Smooth muscle cell (in vitro differentiated cells): Measurements from ENCODE around the gene C14orf132. TPM values are rescaled to one million over a fixed set of nuclear protein-coding genes. Genes with fewer than 3 reads are reported as not detected.
A peak's percentile ranks its signal among the peaks of the same experiment; 100 is the strongest.

ENCODE experiments used
- DNase-seq: peaks from one replicate; lab custom pipeline; 2025; ENCODE audit not compliant: unreplicated experiment; lab: John Stamatoyannopoulos, UW
- H2AFZ ChIP-seq: fragments of 200-600 bp; sonication (generic); 2 replicates; pipeline ENCODE4 v1.6.0; 2016; ENCODE audit warnings: antibody characterized with exemption, low read depth, mild to moderate bottlenecking
- H3F3A ChIP-seq: fragments of 200-600 bp; sonication (generic); 2 replicates; pipeline ENCODE4 v1.6.0; 2017; ENCODE audit warnings: antibody characterized with exemption, low read depth
- H3K27ac ChIP-seq: fragments of 200-600 bp; sonication (generic); 2 replicates; pipeline ENCODE4 v1.5.1; 2016; ENCODE audit warnings: low read depth, mild to moderate bottlenecking
- H3K27me3 ChIP-seq: fragments of 200-600 bp; sonication (generic); 2 replicates; pipeline ENCODE4 v1.6.1; 2016; ENCODE audit warnings: low read depth, mild to moderate bottlenecking
- H3K36me3 ChIP-seq: fragments of 200-600 bp; sonication (generic); 2 replicates; pipeline ENCODE4 v1.5.1; 2016; ENCODE audit warnings: low read depth
- H3K4me1 ChIP-seq: fragments of 200-600 bp; sonication (generic); 2 replicates; pipeline ENCODE4 v1.5.1; 2016; ENCODE audit warnings: low read depth
- H3K4me2 ChIP-seq: fragments of 200-600 bp; sonication (generic); 2 replicates; pipeline ENCODE4 v1.6.0; 2016; ENCODE audit warnings: mild to moderate bottlenecking
- H3K4me3 ChIP-seq: fragments of 200-600 bp; sonication (generic); 2 replicates; pipeline ENCODE4 v1.5.1; 2016; ENCODE audit warnings: mild to moderate bottlenecking
- H3K79me2 ChIP-seq: fragments of 200-600 bp; sonication (generic); 2 replicates; pipeline ENCODE4 v1.6.0; 2016; ENCODE audit warnings: low read depth, mild to moderate bottlenecking
- H3K9ac ChIP-seq: fragments of 200-600 bp; sonication (generic); 2 replicates; pipeline ENCODE4 v1.6.0; 2016; ENCODE audit warnings: low read depth
- H3K9me3 ChIP-seq: fragments of 200-600 bp; sonication (generic); replicated peaks from 2 replicates; pipeline ENCODE4 v1.5.1; 2016; ENCODE audit warnings: low read depth
- H4K20me1 ChIP-seq: fragments of 200-600 bp; sonication (generic); 2 replicates; pipeline ENCODE4 v1.6.0; 2016; ENCODE audit warnings: low read depth
- CTCF ChIP-seq: fragments of 200-600 bp; sonication (generic); IDR thresholded peaks from 2 replicates; pipeline ENCODE4 v1.5.1; 2017; ENCODE audit warnings: borderline replicate concordance, mild to moderate bottlenecking, antibody characterized with exemption; ENCODE audit not compliant: insufficient read depth, poor library complexity, severe bottlenecking
- WGBS: methylation state at CpG from one replicate; pipeline ENCODE4 v1.1.7; 2016; ENCODE audit warnings: low lambda C conversion rate; 5-methylcytosine and 5-hydroxymethylcytosine counted together
- polyA plus RNA-seq: library from polyadenylated mRNA; unstranded; fragments of >200 nt; fragmentation: Nextera tagmentation; extraction: Ambion mirVana; gene quantifications from 2 replicates; pipeline ENCODE4 v1.2.1, GENCODE V29; 2016
- total RNA-seq: library from RNA; depleted of rRNA; stranded (reverse); fragments of >200 nt; gene quantifications from 2 replicates; pipeline ENCODE4 v1.2.3, GENCODE V29; 2014

C14orf132 gene
- total and polyA plus RNA-seq, 2 experiments from 2014 or later = 35.5 to 38.0 TPM

- no peaks in the 10 kb centered on the region for H3K27me3 ChIP-seq
- H3K4me3 ChIP-seq = no peak overlapping the region
- no peaks in the 10 kb centered on the region for H3K36me3 ChIP-seq
- H3K4me1 ChIP-seq = peaks cover 3% of the 10 kb centered on the region
- no peak for TF ChIP-seq CTCF
- no peaks in the 10 kb centered on the region for H3K9me3 ChIP-seq
- DNase-seq = peak; percentile 56
- H3K79me2 ChIP-seq = no peaks in the 10 kb centered on the region
- no peak overlapping the region for H2AFZ ChIP-seq
- WGBS = 44% methylated on average over 16 of the region's 16 CpGs
- no peaks in the 10 kb centered on the region for H4K20me1 ChIP-seq
- no peak overlapping the region for H3K9ac ChIP-seq
- no peaks in the 10 kb centered on the region for H3F3A ChIP-seq
- peak overlapping the region; percentile 57 for H3K4me2 ChIP-seq
- H3K27ac ChIP-seq = peak overlapping the region; percentile 62
Observed at GRCh38 chr14:96095581-96096476, 56.7 kb downstream of the C14orf132 start.

GRCh38 chr14:96096639-96097610, 57.8 kb downstream of the C14orf132 start:
- no peaks in the 10 kb centered on the region for H3K79me2 ChIP-seq

GRCh38 chr14:96097752-96098151, 58.6 kb downstream of the C14orf132 start:
- Histone ChIP-seq H3K4me1 (peaks cover 5% of the 10 kb centered on the region), H3F3A (no peaks in the 10 kb centered on the region), H3K36me3 (no peaks in the 10 kb centered on the region), H2AFZ (no peak overlapping the region), H3K4me3 (no peak overlapping the region), H3K79me2 (no peaks in the 10 kb centered on the region), H4K20me1 (no peaks in the 10 kb centered on the region), H3K9me3 (no peaks in the 10 kb centered on the region), H3K27me3 (no peaks in the 10 kb centered on the region), H3K27ac (no peak overlapping the region), H3K4me2 (no peak overlapping the region), H3K9ac (no peak overlapping the region)
- DNase-seq = no peak
- WGBS = 91% methylated on average over 7 of the region's 7 CpGs
- no peak for TF ChIP-seq CTCF

More at GRCh38 chr14:96096639-96097610, 57.8 kb downstream of the C14orf132 start:
- no peak for DNase-seq
- Histone ChIP-seq H3K4me1 (peaks cover under 1% of the 10 kb centered on the region), H3K4me2 (no peak overlapping the region), H4K20me1 (no peaks in the 10 kb centered on the region), H3K9ac (no peak overlapping the region), H3K4me3 (no peak overlapping the region), H2AFZ (no peak overlapping the region), H3K9me3 (no peaks in the 10 kb centered on the region), H3K27ac (no peak overlapping the region), H3K36me3 (no peaks in the 10 kb centered on the region), H3F3A (no peaks in the 10 kb centered on the region), H3K27me3 (no peaks in the 10 kb centered on the region)
- WGBS = 69% methylated on average over 12 of the region's 12 CpGs
- TF ChIP-seq CTCF = no peak
